ENCODE data around the gene HSH2D. TPM values are rescaled to one million over a fixed set of nuclear protein-coding genes. Genes with fewer than 3 reads are reported as not detected.

Gene HSH2D
- total and polyA plus RNA-seq, 10 of the 15 experiments (the other 5 are each of a cell fraction or from before 2014, with no cell fraction given), result 22.0 to 145 (median 89.3) TPM

GRCh38 chr19:16185123-16185767 lies 41.8 kb downstream of the HSH2D start, which contains the start of gene FAM32A:
FAM32A (plus strand) TSS chr19:16185410; CDS start chr19:16185443, 33 bp downstream.
- FAIRE-seq (peak; percentile 98), DNase-seq (ENCODE audit: low read depth, low spot score) (peak; percentile 98), ATAC-seq (peak; percentile 94)
- ChIA-PET CTCF (interaction anchor here (0.7 to 5.1 kb wide), 33 partner anchors 9 to 1024 kb away, joined by 3 to 61 read pairs (median 4); partner anchors contain the start of genes AP1M1, HSH2D and TPM4), POLR2A (interaction anchor here (0.6 to 2.0 kb wide), 8 partner anchors 9 to 144 kb away, joined by 3 to 12 read pairs (median 6); partner anchors contain the start of genes AP1M1, HSH2D and TPM4), RAD21 (ENCODE audit: unreplicated experiment) (interaction anchor here (0.5 to 3.9 kb wide), 23 partner anchors 10 to 766 kb away, joined by 3 to 33 read pairs (median 4); partner anchors contain the start of genes AKAP8L, AP1M1, HSH2D and TPM4), SMC1A (ENCODE audit: uncharacterized antibody, unreplicated experiment) (interaction anchor here (0.6 to 3.3 kb wide), 27 partner anchors 9 to 558 kb away, joined by 3 to 34 read pairs (median 4); partner anchors contain the start of genes AP1M1, HSH2D and TPM4)
- peaks cover 16% of the 10 kb centered on the region for H3K79me2 ChIP-seq (ENCODE audit: control insufficient read depth, insufficient read depth, low read length)
- no peaks in the 10 kb centered on the region for H4K20me1 ChIP-seq (ENCODE audit: control insufficient read depth, insufficient read depth)
- H3K27me3 ChIP-seq (replicated peaks in 1 of 2; ENCODE audit: control insufficient read depth in 2 of 2, insufficient read depth in 2 of 2, low read length in 1 of 2), result no peaks in the 10 kb centered on the region
- H3K9ac ChIP-seq (ENCODE audit: control insufficient read depth, insufficient read depth, low read length), result peak within 1 kb of the TSS; percentile 82
- H3K4me1 ChIP-seq (ENCODE audit: control insufficient read depth, insufficient read depth, low read length), result peaks cover 2% of the 10 kb centered on the region; the same call in 1 of the 2 replicates
- in situ Hi-C loops (cut with MboI) (loop anchor here (5.0 kb wide), 2 partner anchors 143 to 558 kb away; no protein-coding TSS in a partner anchor), intact Hi-C loops (cut with micrococcal nuclease; ENCODE audit: unreplicated experiment) (no loop called here)
- BruUV-seq (replicated peaks), result no TSS peak
- peak within 1 kb of the TSS; percentile 84 for H2AFZ ChIP-seq (ENCODE audit: control insufficient read depth, low read depth, low read length)
- H3K9me3 ChIP-seq (replicated peaks; ENCODE audit: control insufficient read depth, insufficient read depth, low read length), result no peaks in the 10 kb centered on the region
- H3K27ac ChIP-seq (ENCODE audit: control insufficient read depth, insufficient read depth), result peak within 1 kb of the TSS; percentile 70
- peaks cover 2 to 8% of the 10 kb centered on the region in 2 experiments for H3K36me3 ChIP-seq (ENCODE audit: control insufficient read depth in 2 of 2, insufficient read depth in 2 of 2, low read length in 1 of 2)
- under 1% methylated on average over 39 of the region's 39 CpGs for WGBS (ENCODE audit: insufficient coverage, insufficient replicate concordance, low lambda C conversion rate, missing lambda C conversion rate)
- H3K4me3 ChIP-seq, result peak within 1 kb of the TSS; percentile 82
- H3K4me2 ChIP-seq (ENCODE audit: control insufficient read depth, insufficient read depth), result peak within 1 kb of the TSS; percentile 68
- no peak for TF ChIP-seq USF2 (IDR thresholded peaks at IDR 0.05; ENCODE audit: borderline replicate concordance, low read depth, low read length)
- peak; percentile 26; the same call in 1 of the 2 replicates for TF ChIP-seq FOXK2 (IDR thresholded peaks at IDR 0.05)
- TF ChIP-seq CHD1 (IDR thresholded peaks at IDR 0.05; ENCODE audit: low read depth, low read length), result 0 out of 2 replicates have a peak, but pooled peaks have one; percentile 73
- no peak for TF ChIP-seq NFYA (IDR thresholded peaks at IDR 0.05; ENCODE audit: borderline replicate concordance, low read depth, low read length)
- 0 out of 2 replicates have a peak, but pooled peaks have one; percentile 43 for TF ChIP-seq SMAD5 (IDR thresholded peaks at IDR 0.05; ENCODE audit: low read depth)
- peak; percentile 93 for TF ChIP-seq POLR2AphosphoS5 (IDR thresholded peaks at IDR 0.05; ENCODE audit: low read length)
- TF ChIP-seq MYB (IDR thresholded peaks at IDR 0.05; ENCODE audit: borderline replicate concordance, low read depth, low read length), result no peak
- no peak for TF ChIP-seq EZH2 (IDR thresholded peaks at IDR 0.05; ENCODE audit: borderline replicate concordance, control insufficient read depth, low read depth, low read length)
- TF ChIP-seq ZNF687 (IDR thresholded peaks at IDR 0.05), result no peak
- no peak for TF ChIP-seq RAD51 (IDR thresholded peaks at IDR 0.05)
- no peak for TF ChIP-seq ZNF217 (IDR thresholded peaks at IDR 0.05)
- TF ChIP-seq NR2C1 (IDR thresholded peaks at IDR 0.05), result peak; percentile 75
- peak; percentile 50; the same call in 1 of the 2 replicates for TF ChIP-seq GATAD2B (conservative IDR thresholded peaks at IDR 0.05; ENCODE audit: low read depth)
- no peak for TF ChIP-seq SREBF2 (IDR thresholded peaks at IDR 0.05; ENCODE audit: low read length)
- TF ChIP-seq ZNF207 (IDR thresholded peaks at IDR 0.05; ENCODE audit: borderline replicate concordance), result no peak
- no peak for TF ChIP-seq BHLHE40 (IDR thresholded peaks at IDR 0.05; ENCODE audit: borderline replicate concordance in 1 of 2, low read depth in 2 of 2, low read length in 1 of 2)
- TF ChIP-seq ZZZ3 (IDR thresholded peaks at IDR 0.05; ENCODE audit: control insufficient read depth, insufficient read length, low read depth), result no peak
- TF ChIP-seq GABPA (IDR thresholded peaks at IDR 0.05; ENCODE audit: low read depth), result peak; percentile 98
- TF ChIP-seq CEBPB (IDR thresholded peaks at IDR 0.05; ENCODE audit: borderline replicate concordance in 1 of 2, low read depth in 2 of 2, low read length in 2 of 2), result no peak
- TF ChIP-seq PML (IDR thresholded peaks at IDR 0.05; ENCODE audit: low read length), result peak; percentile 55; the same call in 1 of the 2 replicates
